Measurements from ENCODE around the gene DNAAF2. TPM values are rescaled to one million over a fixed set of nuclear protein-coding genes. Genes with fewer than 3 reads are reported as not detected.

Gene DNAAF2
- total and polyA plus RNA-seq, 2 of the 13 experiments (the other 11 are each of a cell fraction or from before 2014, with no cell fraction given): 6.1 to 13.6 TPM

GRCh38 chr14:49598485-49599300 lies 36.4 kb downstream of the DNAAF2 start, which contains the start of gene LRR1 (continued):
- TF ChIP-seq SMYD3 (CRISPR knock-in tag; IDR thresholded peaks at IDR 0.05): no peak
- TF ChIP-seq ONECUT2 (CRISPR knock-in tag; IDR thresholded peaks at IDR 0.05): no peak; the same call in 1 of the 2 replicates
- peak; percentile 93 for TF ChIP-seq ZNF800 (CRISPR knock-in tag; IDR thresholded peaks at IDR 0.05)
- TF ChIP-seq MTF2 (CRISPR knock-in tag; IDR thresholded peaks at IDR 0.05; ENCODE audit: borderline replicate concordance): no peak
- TF ChIP-seq ZNF281 (CRISPR knock-in tag; IDR thresholded peaks at IDR 0.05; ENCODE audit: borderline replicate concordance): no peak
- TF ChIP-seq ZBTB21 (CRISPR knock-in tag; IDR thresholded peaks at IDR 0.05): no peak
- 0 out of 2 replicates have a peak, but pooled peaks have one; percentile 26 for TF ChIP-seq ELK4 (CRISPR knock-in tag; IDR thresholded peaks at IDR 0.05; ENCODE audit: borderline replicate concordance)
- TF ChIP-seq REST (IDR thresholded peaks at IDR 0.05; ENCODE audit: borderline replicate concordance in 1 of 2, low read depth in 1 of 2, low read length in 2 of 2): 0 out of 4 replicates have a peak, but pooled peaks of 1 of the 2 experiments have one; percentile 19
- no peak for TF ChIP-seq ZNF747 (CRISPR knock-in tag; IDR thresholded peaks at IDR 0.05; ENCODE audit: borderline replicate concordance)
- no peak for TF ChIP-seq ZNF446 (CRISPR knock-in tag; IDR thresholded peaks at IDR 0.05)
- no peak for TF ChIP-seq HOXA7 (CRISPR knock-in tag; IDR thresholded peaks at IDR 0.05)
- no peak for TF ChIP-seq DDIT3 (CRISPR knock-in tag; IDR thresholded peaks at IDR 0.05)
- no peak for TF ChIP-seq NCOA5 (CRISPR knock-in tag; IDR thresholded peaks at IDR 0.05)
- TF ChIP-seq SMAD1 (CRISPR knock-in tag; IDR thresholded peaks at IDR 0.05; ENCODE audit: borderline replicate concordance, low read depth): no peak
- peak; percentile 74 for TF ChIP-seq ZNF770 (CRISPR knock-in tag; IDR thresholded peaks at IDR 0.05)
